HG03460 (cell line): ENCODE data around the gene PAX6.

Experiments
- ATAC-seq: cut with Tn5 transposase; IDR thresholded peaks from one replicate; pipeline ENCODE4 v1.9.1; 2021; ENCODE audit not compliant: unreplicated experiment

The PAX6 gene

DNA sequence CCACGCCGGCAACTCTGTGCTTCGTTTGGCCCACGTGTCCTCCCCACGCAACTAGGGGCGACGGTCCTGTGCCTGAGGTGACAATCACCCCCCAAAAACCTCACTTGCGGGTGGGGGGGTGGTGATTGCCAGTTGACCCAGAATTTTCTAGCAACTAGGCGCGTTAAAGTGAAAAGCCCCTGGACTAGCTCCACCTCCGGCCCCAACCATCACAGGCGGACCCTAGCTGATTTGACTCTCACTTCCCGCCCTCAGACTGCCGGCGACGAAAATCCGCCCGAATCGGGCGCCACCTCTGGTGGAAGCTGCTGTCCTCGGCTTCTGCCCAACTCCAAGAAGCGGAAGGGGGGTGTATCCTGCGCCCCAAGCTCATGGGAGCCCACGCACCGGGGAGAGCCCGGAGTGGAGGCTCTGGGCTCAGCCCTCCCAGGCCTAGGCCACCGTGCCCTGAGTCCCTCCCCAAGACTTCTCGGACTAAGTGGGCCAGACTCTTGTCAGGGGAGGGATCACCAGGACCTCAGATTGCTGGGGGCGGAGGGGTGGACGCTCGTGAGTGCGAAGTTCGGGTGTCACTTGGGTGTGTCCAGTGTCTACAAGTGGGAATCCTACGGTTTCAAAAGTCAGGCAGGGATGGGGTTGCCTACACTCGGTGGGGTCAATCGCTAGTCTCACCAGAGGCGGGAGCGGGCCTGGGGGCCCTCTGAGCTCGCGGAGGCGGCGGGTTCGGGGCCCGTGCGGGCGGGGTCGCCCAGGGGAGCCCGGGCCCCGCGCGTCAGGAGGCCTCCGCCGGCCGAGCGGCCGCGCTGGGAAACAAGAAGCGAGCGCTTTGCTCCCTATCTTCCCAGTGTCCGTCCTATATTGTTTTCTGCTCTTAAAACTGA lies 12.3 kb downstream of the PAX6 start:
- ATAC-seq = no peak

DNA sequence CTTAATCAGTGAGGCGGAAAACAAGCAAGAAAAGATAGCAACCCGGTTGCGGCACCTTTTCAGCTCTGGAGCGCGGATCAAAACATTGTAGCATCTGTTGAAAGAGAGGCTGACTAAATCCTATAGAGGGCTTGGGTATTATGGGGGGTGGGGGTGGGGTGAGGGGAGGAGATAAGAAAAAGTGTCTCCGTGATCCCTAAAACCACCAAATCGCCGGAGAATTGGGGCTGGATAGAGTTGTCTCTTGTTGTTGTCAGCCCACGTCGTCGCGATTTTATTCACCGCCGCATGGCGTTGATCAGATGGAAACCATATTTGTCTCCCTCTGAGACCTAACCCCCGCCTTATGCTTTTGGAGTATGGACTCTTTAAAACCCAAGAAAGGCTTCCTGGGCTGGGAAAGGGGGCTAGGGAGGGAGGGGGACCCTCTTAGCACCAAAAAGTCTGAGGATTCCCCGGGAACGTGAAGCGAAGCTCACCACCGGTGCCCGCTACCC lies 13.0 kb downstream of the PAX6 start:
- ATAC-seq = no peak

DNA sequence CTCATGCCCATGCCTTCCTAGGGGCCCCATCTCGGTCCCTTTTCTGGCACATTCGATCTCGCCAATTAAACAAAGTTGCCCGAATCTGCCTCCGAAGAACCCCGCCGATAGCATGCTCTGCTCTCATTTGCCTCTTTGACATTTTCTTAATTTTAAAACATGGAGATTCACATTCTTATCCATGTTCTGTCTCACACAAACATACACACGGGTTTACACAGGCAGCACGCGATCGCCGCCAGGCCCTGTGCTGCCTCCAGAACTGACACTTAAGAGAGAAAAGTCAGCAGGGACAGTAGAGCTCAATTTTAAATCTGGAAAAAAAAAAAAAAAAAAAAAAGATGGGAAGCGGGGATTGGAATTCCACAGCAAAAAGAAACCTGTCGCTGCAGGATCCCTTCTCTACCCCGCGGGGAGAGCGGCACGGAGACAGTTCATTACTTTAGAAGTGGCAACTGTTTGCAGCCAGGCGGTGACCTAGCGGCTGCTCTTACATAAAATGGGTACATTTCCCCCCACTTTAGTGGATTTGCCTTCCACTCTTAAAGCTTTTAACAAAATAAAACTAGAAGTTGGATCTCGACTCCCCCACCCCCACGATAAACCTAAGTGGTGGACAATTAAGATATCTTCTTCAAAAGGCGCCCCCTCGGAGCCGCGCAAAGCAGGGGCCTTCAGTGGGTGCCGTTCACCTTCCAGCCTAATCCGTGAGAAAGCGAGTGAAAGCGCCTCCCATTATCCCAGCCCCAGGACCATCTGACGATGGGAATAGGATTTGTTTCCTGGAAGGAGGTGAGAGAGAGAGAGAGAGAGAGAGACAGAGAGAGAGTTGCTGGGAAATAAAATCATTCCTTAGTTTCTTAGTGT lies 13.7 kb downstream of the PAX6 start:
- no peak for ATAC-seq

DNA sequence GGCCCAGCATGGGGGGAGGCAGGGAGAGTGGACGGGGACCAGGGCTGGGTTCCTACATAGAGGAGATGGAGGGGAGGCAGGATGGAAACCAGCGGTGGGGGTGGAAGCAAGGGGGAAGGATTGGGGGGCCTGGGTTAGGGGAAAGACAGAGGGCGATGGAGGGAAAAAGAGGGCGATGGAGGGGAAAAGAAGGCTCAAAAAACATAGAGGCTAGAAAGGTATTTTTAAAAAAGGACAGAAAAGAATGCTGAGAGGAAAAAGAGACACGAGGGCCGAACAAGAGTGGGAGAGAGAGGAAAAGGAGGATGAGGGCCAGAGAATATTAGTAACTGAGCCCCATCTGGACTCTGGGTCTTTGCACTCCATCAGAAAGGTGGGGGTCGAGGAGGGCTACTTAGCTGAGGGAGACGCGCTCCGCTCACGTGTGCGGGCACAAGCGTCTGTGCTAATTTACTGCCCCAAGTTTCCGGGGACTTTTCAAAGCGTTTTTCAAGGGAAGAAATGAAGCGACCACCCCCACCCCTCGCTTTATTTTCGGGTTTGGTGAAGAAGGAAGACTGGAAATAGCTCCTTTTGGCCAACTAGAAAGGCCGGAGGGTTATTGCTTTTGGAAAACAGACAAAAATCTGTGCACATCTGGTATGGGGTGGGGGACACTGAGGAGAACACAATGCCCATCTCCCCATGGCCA lies 14.5 kb downstream of the PAX6 start:
- ATAC-seq = no peak

DNA sequence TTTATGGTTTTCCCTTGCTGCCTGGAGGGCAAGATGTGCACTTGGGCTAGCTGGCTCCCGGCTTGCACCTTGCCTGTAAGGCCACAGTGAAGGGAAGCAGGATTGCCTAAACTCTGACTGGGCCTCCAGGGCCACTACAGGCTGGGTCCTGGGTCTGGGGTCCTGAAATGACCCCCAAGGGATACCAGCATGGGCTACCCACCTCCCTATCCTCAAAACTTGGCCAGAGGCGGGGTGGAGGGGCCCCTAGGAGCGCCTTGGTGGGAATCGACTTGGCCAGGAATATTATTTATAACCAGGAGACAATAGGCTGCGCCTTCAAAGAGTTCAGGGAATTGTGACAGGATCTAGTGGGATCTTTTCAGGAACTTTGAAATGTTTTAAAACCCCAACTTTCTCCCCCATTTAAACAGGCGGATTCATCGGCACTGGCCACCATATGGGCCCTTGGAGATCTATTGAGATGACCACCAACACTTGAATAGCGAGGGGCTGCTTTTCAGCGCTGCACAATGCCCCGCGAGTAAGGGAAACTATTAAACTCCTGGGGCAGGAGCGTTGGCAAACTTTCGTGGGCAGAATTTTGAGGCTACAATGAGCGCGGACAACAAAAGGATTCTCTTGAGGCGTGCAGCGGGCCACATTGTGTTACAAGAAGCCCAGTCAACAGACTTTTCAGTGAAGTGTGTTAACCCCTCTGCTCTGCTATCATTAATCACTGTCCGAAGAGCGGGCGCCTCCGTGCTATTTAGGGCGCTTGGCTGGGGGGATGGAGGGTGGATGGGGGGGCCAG lies 15.2 kb downstream of the PAX6 start:
- no peak for ATAC-seq

DNA sequence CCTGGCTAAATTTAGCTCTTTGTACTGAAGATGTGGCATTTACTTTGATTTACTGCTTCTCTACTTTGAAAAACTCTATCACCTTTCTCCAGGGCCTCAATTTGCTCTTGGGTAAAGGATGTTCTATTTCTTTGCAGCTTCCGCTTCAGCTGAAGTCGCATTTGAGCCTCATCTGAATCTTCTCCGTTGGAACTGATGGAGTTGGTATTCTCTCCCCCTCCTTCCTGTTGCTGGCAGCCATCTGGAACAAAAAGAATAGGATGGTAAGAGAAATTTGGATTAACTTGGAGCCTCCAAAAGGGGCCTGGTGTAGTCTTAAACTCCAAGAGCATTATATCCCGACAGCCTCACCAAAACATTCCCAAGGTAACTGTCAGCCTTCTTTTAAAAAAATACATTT lies 16.6 kb downstream of the PAX6 start:
- no peak for ATAC-seq

DNA sequence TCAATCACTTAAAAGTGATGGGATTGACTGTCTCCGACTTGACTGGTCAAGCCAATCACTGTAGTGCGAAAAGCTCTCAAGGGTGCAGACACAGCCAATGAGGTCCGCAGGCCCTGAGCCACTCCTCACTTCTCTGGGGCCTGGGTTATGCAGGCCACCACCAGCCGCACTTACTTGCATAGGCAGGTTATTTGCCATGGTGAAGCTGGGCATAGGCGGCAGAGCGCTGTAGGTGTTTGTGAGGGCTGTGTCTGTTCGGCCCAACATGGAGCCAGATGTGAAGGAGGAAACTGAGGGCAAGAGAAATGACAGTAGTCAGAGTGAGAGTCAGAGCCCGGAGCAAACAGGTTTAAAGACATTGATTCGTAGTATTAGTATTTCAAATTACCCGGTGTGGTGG lies 17.9 kb downstream of the PAX6 start:
- ATAC-seq = no peak

DNA sequence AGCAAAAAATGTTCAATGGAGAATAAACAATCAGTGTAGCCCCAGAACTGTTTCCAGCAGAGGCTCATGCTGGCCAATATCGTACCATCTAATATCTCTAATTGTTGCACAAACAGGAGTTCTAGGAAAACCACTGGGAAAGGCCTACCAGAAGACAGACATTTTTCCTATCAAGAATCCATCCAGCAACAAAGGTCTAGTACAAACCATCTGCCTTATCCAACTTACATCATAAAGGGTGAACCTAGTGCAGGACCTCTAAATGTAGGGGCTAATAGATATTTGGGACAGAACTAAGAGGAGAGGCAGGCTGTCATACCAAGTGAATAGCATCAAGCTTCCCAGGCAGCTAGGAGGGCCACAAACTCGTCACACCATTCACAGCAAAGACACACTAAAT lies 18.7 kb downstream of the PAX6 start:
- no peak for ATAC-seq

DNA sequence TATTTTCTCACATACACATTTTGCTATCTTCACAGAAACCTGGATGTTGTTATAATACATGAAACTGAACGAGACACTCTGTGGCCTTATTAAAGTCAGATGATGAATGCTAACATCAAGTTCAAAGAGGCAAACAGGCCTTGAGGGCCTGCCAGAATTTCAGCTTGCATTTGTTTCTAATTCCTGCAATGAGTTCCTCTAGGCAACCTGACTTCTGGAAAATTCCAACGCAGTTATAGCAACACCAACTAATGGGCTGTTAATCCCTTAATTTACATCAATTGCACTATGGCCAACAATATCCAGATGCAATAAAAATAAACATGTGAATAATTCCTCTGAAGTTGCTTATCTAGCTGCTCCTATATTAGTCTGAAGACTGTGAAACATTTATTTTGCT lies 19.1 kb downstream of the PAX6 start:
- no peak for ATAC-seq

DNA sequence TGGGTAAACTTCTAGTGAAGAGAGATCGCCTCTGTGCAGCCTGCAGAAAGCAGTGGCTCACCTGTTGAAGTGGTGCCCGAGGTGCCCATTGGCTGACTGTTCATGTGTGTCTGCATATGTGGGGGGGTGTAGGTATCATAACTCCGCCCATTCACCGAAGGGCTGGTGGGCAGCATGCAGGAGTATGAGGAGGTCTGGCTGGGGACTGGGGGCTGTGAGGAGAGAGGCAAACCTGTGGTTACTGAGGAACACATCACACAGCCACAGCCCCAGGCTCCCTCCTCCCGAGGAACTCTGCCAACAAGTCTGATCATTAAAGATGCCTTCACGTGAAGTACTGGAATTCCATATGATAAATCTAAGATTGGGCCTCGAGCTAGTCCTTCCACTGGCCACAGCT lies 20.5 kb downstream of the PAX6 start:
- ATAC-seq = no peak

DNA sequence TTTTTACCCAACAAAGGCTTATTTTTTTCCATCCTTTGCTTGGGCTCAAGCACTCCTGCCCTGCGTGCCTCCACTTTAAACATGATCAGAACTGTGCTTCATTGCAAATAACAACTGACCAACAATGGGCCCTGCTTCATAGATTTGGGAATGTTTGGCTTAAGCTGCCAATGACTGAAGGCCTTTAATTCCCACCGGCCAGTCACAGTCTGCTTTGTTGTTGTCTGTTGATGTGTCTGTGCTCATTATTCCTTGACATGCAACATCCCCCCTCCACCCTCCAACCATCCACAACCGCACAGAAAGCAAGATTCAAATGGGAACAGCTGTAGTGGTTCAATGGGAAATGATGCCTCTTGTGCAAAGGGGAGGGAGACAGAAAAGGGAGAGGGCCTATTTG lies 23.0 kb downstream of the PAX6 start:
- ATAC-seq = no peak

DNA sequence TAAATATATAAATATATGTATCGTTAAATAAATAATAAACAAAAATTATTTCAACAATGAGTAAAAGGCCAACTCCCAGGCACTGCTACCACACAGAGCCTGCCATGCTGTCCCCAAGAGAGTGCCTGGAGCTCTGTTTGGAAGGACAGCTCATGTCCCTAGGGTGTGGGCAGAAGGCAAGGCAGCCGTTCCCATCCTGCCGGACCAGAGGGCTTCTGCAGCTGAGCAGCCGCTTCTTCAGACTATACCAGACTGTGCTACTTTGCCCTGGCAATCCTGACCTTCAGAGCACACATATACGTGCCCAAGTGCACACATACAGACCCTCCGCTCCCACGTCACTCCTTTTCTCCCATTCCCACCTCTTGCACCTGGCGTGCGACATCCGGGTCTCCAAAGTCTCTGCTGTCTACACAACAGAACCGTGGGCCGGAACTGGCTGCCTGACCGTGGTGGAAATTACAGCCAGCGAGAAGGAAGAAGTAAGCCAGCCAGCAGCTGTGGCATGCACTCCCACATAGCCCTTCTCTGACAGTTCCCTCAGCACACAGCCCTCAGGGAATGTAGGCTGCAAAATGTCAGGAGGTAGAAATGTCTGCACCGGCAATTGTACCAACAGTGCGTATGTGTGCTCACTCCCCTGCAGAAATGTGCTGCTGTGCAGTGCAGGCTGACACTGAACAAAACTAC lies 24.0 kb downstream of the PAX6 start:
- ATAC-seq = no peak

DNA sequence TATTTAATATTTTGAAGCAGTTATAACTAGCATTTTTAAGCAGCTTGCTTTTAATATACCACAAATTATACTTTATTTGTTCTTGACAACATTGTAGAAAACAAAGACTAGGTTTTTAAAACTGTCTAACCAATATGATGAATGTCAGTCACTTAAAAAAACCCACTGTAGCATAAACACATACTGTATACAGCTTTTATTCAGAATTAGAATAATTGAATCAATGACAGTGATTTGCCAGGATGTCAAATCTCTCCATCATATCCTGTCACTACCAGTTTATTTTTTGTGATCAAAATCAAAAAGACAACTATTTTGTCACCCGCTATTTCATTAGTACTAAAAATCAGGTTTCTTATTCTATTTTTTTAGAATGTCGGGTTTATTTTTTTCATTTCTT lies 26.5 kb downstream of the PAX6 start:
- ATAC-seq = no peak

DNA sequence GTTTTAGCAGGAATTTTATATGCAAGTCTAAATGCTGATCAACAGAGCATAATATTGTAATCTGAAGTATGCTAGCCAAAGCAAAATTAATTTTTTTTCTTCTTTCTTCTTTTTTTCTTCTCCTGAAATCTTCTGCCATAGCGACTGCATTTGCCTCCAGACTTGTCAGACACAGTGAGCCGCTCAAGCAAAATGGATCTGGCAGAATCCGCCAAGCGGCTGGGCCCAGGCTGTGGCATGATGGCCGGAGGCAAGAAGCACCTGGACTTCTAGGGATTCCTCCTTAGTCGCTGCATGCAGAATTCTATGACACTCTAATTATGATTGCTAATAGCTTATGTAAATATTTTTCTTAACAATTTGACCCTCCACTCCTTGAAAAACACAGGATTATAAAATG lies 27.9 kb downstream of the PAX6 start:
- ATAC-seq = no peak

DNA sequence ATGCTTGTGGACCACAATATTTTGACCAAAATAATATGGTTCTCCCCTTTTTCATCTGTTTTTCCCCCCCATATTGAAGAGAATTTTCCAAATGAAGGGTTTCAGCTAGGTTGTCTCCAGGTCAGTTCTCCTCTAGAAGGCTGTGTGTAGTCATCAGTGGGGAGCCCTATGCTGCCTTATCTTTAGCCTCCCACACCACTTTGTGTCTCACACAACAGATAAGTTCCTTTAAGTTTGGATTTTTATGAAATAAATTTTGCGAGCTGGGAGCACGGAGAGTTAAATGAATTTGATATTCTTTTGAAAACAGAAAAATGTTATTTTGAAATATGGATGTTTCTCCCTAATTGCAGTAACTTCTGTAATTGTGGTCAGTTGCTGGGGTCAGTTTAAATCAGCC lies 28.9 kb downstream of the PAX6 start:
- ATAC-seq = no peak

DNA sequence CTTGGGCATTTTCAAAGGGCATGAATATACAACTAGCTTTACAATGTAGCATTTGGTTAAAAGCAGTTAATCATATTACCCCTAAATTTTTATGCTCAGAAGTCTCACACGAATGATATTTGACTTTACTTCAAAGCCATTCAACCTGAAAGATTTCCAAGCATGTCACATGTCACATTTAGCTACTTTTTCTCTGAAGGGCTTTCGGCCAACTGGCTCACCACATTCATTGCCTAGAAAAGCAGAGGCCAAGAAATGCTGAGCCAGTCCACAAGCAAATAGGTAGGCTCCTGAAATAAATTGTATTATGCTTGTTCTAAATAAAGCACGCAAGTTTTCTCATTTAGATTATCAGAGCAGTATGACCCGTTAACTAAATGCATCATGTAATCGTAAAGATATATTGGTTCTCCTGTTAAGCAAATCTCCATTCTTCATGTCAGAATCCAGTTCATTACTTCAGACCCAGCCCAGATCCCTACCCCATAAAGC lies 30.6 kb downstream of the PAX6 start:
- ATAC-seq = no peak

DNA sequence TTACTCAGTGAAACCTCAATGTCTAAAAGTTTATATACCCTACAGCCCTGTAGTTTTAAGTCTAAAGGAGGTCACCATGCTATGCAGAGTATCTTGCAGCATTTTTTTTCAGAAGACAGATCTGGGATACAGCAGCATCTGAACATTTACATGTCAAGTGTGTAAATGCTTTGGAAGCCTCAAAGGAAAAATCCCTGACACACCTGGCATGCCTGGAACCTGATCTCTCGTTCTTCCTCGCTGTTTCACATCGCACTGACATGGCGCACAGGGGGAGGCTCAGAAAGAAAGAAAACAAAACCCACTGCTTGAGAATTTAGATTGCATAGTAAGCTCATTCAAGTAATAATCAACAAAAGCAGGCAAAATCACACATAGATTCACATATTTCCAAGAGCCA lies 31.0 kb downstream of the PAX6 start:
- no peak for ATAC-seq

DNA sequence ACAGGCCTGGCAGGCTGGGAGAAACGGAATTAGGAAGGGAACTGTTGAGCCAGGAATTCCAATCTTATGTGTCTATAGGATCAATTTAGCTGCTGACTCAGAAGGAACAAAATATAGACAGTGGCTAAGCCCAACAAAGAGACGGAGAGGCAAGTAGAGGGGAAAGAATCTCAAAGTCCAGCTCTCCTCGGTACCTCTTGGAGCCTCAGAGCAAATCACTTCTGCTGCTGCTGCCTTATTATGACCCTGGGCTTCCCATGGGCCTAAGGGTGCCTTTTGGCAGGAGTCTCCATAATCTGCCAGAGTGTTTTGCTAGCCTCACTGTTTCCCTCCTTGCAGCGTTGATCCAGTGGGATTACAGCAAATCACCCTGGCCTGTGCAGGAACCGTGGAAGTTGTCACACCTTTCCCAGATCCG lies 31.7 kb downstream of the PAX6 start:
- ATAC-seq = no peak

DNA sequence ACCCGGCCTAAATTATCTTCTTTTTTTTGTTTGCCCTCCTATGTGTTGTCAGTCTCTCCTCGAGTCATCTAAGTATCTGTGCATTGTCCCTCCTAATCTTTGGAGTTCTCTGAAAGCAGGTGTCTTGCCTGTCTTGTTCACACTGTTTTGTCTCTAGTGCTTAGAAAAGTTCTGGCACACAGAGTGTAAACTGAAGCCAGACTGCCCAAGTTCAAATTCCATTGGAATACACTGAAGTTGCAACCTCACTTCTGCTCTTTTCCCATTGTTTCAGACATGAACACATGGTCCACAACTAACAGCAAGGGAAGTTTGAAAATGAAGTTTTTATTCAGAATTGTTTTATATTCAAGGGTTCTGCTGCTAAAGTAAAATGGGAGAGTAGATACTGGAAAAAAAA lies 38.7 kb downstream of the PAX6 start:
- no peak for ATAC-seq
